Astrocyte (in vitro differentiated cells and primary cell): ENCODE data around the gene RABGAP1L. TPM values are rescaled to one million over a fixed set of nuclear protein-coding genes. Genes with fewer than 3 reads are reported as not detected.

Experiments
- DNase-seq: peaks from one replicate; pipeline ENCODE4 v3.0.0-alpha.2; 2010; ENCODE audit warnings: low read depth
- FAIRE-seq: peaks from 2 replicates; lab custom pipeline; 2011; peaks lifted over from hg19 to GRCh38; lab: Jason Lieb, UNC
- H2AFZ ChIP-seq: 2 replicates; pipeline ENCODE4 v1.6.0; 2012; ENCODE audit warnings: low read depth, low read length, inconsistent platforms
- H3K27ac ChIP-seq: 2 replicates; pipeline ENCODE4 v1.5.1; 2011; ENCODE audit warnings: low read depth, low read length, inconsistent platforms
- H3K27me3 ChIP-seq: 2 replicates; pipeline ENCODE4 v1.6.0; 2011; ENCODE audit warnings: low read length, inconsistent platforms; ENCODE audit not compliant: insufficient read depth
- H3K36me3 ChIP-seq: 2 replicates; pipeline ENCODE4 v1.5.1; 2011; ENCODE audit warnings: low read length, inconsistent platforms; ENCODE audit not compliant: insufficient read depth
- H3K4me1 ChIP-seq: 2 replicates; pipeline ENCODE4 v1.5.1; 2011; ENCODE audit warnings: low read length, inconsistent platforms; ENCODE audit not compliant: insufficient read depth
- H3K4me2 ChIP-seq: 2 replicates; pipeline ENCODE4 v1.6.0; 2012; ENCODE audit warnings: low read length, inconsistent platforms
- H3K4me3 ChIP-seq: 2 replicates; pipeline ENCODE4 v1.5.1; 2011; ENCODE audit warnings: low read depth, mild to moderate bottlenecking, low read length, inconsistent platforms; ENCODE audit not compliant: insufficient read depth
- H3K79me2 ChIP-seq: 2 replicates; pipeline ENCODE4 v1.6.0; 2012; ENCODE audit warnings: mild to moderate bottlenecking, low read length, inconsistent platforms; ENCODE audit not compliant: insufficient read depth
- H3K9ac ChIP-seq: 2 replicates; pipeline ENCODE4 v1.6.0; 2012; ENCODE audit warnings: mild to moderate bottlenecking, low read length, inconsistent platforms
- H3K9me3 ChIP-seq: 2 replicates; pipeline ENCODE4 v1.5.1; 2012; ENCODE audit warnings: low read depth, mild to moderate bottlenecking, low read length, inconsistent platforms; ENCODE audit not compliant: insufficient read depth
- H4K20me1 ChIP-seq: 2 replicates; pipeline ENCODE4 v1.6.0; 2012; ENCODE audit warnings: low read length, inconsistent platforms; ENCODE audit not compliant: insufficient read depth
- H3K27ac Mint-ChIP-seq: one replicate; pipeline ENCODE4 v1.8.0; 2021; ENCODE audit warnings: mild to moderate bottlenecking, mixed read lengths; ENCODE audit not compliant: unreplicated experiment
- H3K27me3 Mint-ChIP-seq: one replicate; pipeline ENCODE4 v1.8.0; 2021; ENCODE audit warnings: low read depth, mixed read lengths; ENCODE audit not compliant: unreplicated experiment
- H3K36me3 Mint-ChIP-seq: one replicate; pipeline ENCODE4 v1.8.0; 2021; ENCODE audit warnings: low read depth, mixed read lengths; ENCODE audit not compliant: unreplicated experiment
- H3K4me1 Mint-ChIP-seq: one replicate; pipeline ENCODE4 v1.8.0; 2021; ENCODE audit warnings: low read depth, mixed read lengths; ENCODE audit not compliant: unreplicated experiment
- H3K4me3 Mint-ChIP-seq: one replicate; pipeline ENCODE4 v1.8.0; 2021; ENCODE audit warnings: mild to moderate bottlenecking, moderate library complexity, mixed read lengths; ENCODE audit not compliant: unreplicated experiment
- H3K9me3 Mint-ChIP-seq: one replicate; pipeline ENCODE4 v1.8.0; 2021; ENCODE audit warnings: mild to moderate bottlenecking, mixed read lengths; ENCODE audit not compliant: unreplicated experiment
- CTCF ChIP-seq: IDR thresholded peaks from 2 replicates; pipeline ENCODE4 v1.5.1; 2011; ENCODE audit warnings: low read depth, mild to moderate bottlenecking, inconsistent platforms, low read length, moderate library complexity; ENCODE audit not compliant: insufficient read depth
- EZH2 ChIP-seq: IDR thresholded peaks from 2 replicates; pipeline ENCODE4 v1.6.1; 2012; ENCODE audit warnings: mild to moderate bottlenecking, low read length, inconsistent platforms; ENCODE audit not compliant: insufficient read depth
- total RNA-seq: library from RNA; stranded (reverse); gene quantifications from 2 replicates; pipeline ENCODE4 v1.2.1, GENCODE V29; 2021

The RABGAP1L gene
- total RNA-seq, 1 donor from 2014 or later = 40.2 TPM

DNA sequence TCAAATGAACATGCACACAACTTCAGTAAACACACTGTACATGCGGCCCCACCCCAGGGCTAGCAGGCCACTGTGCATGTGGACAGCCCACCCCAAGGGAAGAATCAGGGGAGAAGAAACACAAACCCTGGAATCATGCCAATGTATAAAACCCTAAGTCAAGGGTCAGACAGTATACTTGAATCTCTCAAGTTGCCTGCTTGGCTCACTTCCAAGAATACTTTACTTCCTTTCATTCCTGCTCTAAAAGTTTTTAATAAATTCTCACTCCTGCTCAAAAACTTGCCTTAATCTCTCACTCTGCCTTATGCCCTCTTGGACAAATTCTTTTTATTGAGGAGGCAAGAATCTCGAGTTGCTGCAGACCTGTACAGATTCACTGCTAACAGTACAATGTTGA, 609.2 kb downstream of the RABGAP1L start:
- Mint-ChIP-seq H3K9me3 (no peaks in the 10 kb centered on the region), H3K4me3 (no peak overlapping the region), H3K27ac (no peak overlapping the region), H3K27me3 (no peaks in the 10 kb centered on the region), H3K36me3 (no peaks in the 10 kb centered on the region), H3K4me1 (peaks cover 2% of the 10 kb centered on the region)
- no peak overlapping the region for H2AFZ ChIP-seq
- DNase-seq (no peak), FAIRE-seq (no peak)
- H3K9ac ChIP-seq = no peak overlapping the region
- H3K27me3 ChIP-seq = no peaks in the 10 kb centered on the region
- H3K79me2 ChIP-seq = no peaks in the 10 kb centered on the region
- no peaks in the 10 kb centered on the region for H3K4me1 ChIP-seq
- H3K4me3 ChIP-seq = no peak overlapping the region
- H3K4me2 ChIP-seq = no peak overlapping the region
- H4K20me1 ChIP-seq = no peaks in the 10 kb centered on the region
- H3K27ac ChIP-seq = no peak overlapping the region
- no peaks in the 10 kb centered on the region for H3K9me3 ChIP-seq
- no peak for TF ChIP-seq EZH2
- no peak for TF ChIP-seq CTCF
- no peaks in the 10 kb centered on the region for H3K36me3 ChIP-seq

DNA sequence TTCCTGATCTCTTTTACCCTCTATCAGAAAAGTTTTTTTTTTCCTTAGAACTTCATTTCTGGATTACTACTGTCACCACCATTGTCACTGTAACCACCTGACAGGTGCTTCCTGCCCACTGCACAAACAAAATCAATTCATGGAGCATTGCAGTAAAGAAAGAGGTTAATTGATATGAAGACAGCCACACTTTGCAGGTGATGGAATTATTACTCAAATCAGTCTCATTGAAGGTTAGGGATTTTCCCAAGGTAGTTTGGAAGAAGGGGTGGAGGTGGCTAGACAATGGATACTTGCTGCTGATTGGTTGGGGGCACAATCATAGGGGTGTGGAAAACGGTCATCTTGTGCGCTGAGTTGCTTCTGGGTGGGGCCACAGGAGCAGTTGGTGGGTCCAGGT, 609.6 kb downstream of the RABGAP1L start:
- Histone ChIP-seq H3K9ac (no peak overlapping the region), H2AFZ (no peak overlapping the region), H3K79me2 (no peaks in the 10 kb centered on the region), H3K27ac (no peak overlapping the region), H3K9me3 (no peaks in the 10 kb centered on the region), H3K27me3 (no peaks in the 10 kb centered on the region), H4K20me1 (no peaks in the 10 kb centered on the region), H3K4me3 (no peak overlapping the region), H3K4me1 (no peaks in the 10 kb centered on the region), H3K36me3 (no peaks in the 10 kb centered on the region), H3K4me2 (no peak overlapping the region)
- H3K27me3 Mint-ChIP-seq = no peaks in the 10 kb centered on the region
- no peaks in the 10 kb centered on the region for H3K36me3 Mint-ChIP-seq
- H3K9me3 Mint-ChIP-seq = no peaks in the 10 kb centered on the region
- peaks cover 2% of the 10 kb centered on the region for H3K4me1 Mint-ChIP-seq
- no peak for DNase-seq
- no peak for FAIRE-seq
- TF ChIP-seq CTCF (no peak), EZH2 (no peak)
- no peak overlapping the region for H3K4me3 Mint-ChIP-seq
- H3K27ac Mint-ChIP-seq = no peak overlapping the region

- no peak overlapping the region for H3K9ac ChIP-seq
- H3K27ac ChIP-seq = no peak overlapping the region
- DNase-seq = peak; percentile 43
- H3K9me3 ChIP-seq = no peaks in the 10 kb centered on the region
- H3K27me3 Mint-ChIP-seq = no peaks in the 10 kb centered on the region
- peak; percentile 72 for FAIRE-seq
- no peak overlapping the region for H3K4me2 ChIP-seq
- no peak overlapping the region for H2AFZ ChIP-seq
- H3K4me1 Mint-ChIP-seq = peaks cover 2% of the 10 kb centered on the region
- H3K36me3 ChIP-seq = no peaks in the 10 kb centered on the region
- H3K36me3 Mint-ChIP-seq = no peaks in the 10 kb centered on the region
- no peaks in the 10 kb centered on the region for H3K9me3 Mint-ChIP-seq
- no peaks in the 10 kb centered on the region for H3K79me2 ChIP-seq
- H3K4me1 ChIP-seq = no peaks in the 10 kb centered on the region
- no peak overlapping the region for H3K4me3 ChIP-seq
- no peaks in the 10 kb centered on the region for H4K20me1 ChIP-seq
- peaks cover 2% of the 10 kb centered on the region for H3K27me3 ChIP-seq
- no peak overlapping the region for H3K27ac Mint-ChIP-seq
- TF ChIP-seq CTCF = peak; percentile 82
- TF ChIP-seq EZH2 = no peak
- no peak overlapping the region for H3K4me3 Mint-ChIP-seq
These were observed 610.7 kb downstream of the RABGAP1L start for GRCh38 chr1:174769961-174770549.
